Psoas muscle (tissue), 8 donors: ENCODE results near the gene TOP3A. TPM values are rescaled to one million over a fixed set of nuclear protein-coding genes. Genes with fewer than 3 reads are reported as not detected.

Experiments
- ATAC-seq, 4 donors: fragments of 200-7000 bp; cut with Tn5 transposase; one replicate each; pipeline ENCODE4 v1.9.1; 2020; ENCODE audit warnings: moderate library complexity in 3 of 4, mild to moderate bottlenecking in 2 of 4
- DNase-seq, 2 donors: peaks; one replicate each; pipeline ENCODE4 v3.0.0-alpha.2; 2020
- H3K27ac ChIP-seq: fragments of 200-600 bp; one replicate; pipeline ENCODE4 v1.8.0; 2022
- H3K27me3 ChIP-seq, 3 donors: fragments of 200-600 bp in 1 of 3; one replicate each; pipeline versions ENCODE4 v1.6.1 to v1.8.0; 2013 to 2022; ENCODE audit warnings: low read length in 2 of 3, mild to moderate bottlenecking in 2 of 3, moderate library complexity in 1 of 3; ENCODE audit not compliant: insufficient read depth in 3 of 3
- H3K36me3 ChIP-seq, 2 donors: fragments of 200-600 bp in 1 of 2; one replicate each; pipeline versions ENCODE4 v1.6.1 to v1.8.0; 2013 to 2022; ENCODE audit warnings: low read depth in 1 of 2, mild to moderate bottlenecking in 1 of 2, moderate library complexity in 1 of 2; ENCODE audit not compliant: insufficient read depth in 1 of 2
- H3K4me1 ChIP-seq: fragments of 200-600 bp; one replicate; pipeline ENCODE4 v1.8.0; 2022
- H3K4me3 ChIP-seq: fragments of 200-600 bp; one replicate; pipeline ENCODE4 v1.8.0; 2022; ENCODE audit warnings: mild to moderate bottlenecking
- H3K9me3 ChIP-seq: fragments of 200-600 bp; one replicate; pipeline ENCODE4 v1.8.0; 2022
- WGBS, 3 donors: extraction: QIAGEN DNeasy Blood & Tissue Kit; methylation state at CpG; one replicate each; pipeline versions ENCODE4 v1.1.6 to v1.1.7; 2013; 5-methylcytosine and 5-hydroxymethylcytosine counted together
- intact Hi-C, 2 donors: fragments of 100-400 bp; cut with DNase I; formaldehyde crosslinking; loops; one replicate each; pipeline versions ENCODE4 v1.11.0 to v1.14.2; 2022
- polyA plus RNA-seq, 3 donors: library from polyadenylated mRNA; stranded (reverse); fragments of 200-250 nt; gene quantifications; one replicate each; pipeline ENCODE4 v1.2.3, GENCODE V29; 2013
- total RNA-seq, 4 donors: library from RNA; stranded (reverse); fragmentation: NEBNext Ultra II Directional in 2 of 4; extraction: Animal tissue kit (Norgen Biotek cat#: 25700) in 2 of 4; gene quantifications; one replicate each; pipeline versions ENCODE4 v1.2.1 to v1.2.4, GENCODE V29; 2021 to 2023
- TF ChIP-seq, protein P1 (sequence below): fragments of 200-600 bp; IDR thresholded peaks from one replicate; pipeline ENCODE4 v1.8.0; 2022; ENCODE audit warnings: antibody characterized with exemption
- donor health status: healthy with polysubstance abuse.
- donor health status: DM: no; HTN: no; CAD: no; lungs with moderate emphysema.
- donor health status: Bipolar disorder and iron deficiency.
- donor health status: healthy.
- donor health status: DM: yes; HTN: yes; CAD: no.
- donor health status: DM: no; HTN: no; CAD: no.
- donor health status: DM: no; HTN: no; CAD: no.
- donor health status: DM: yes; HTN: yes; CAD: no.

The TOP3A gene
- total and polyA plus RNA-seq, 7 donors = 8.8 to 24.3 (median 13.6) TPM

DNA sequence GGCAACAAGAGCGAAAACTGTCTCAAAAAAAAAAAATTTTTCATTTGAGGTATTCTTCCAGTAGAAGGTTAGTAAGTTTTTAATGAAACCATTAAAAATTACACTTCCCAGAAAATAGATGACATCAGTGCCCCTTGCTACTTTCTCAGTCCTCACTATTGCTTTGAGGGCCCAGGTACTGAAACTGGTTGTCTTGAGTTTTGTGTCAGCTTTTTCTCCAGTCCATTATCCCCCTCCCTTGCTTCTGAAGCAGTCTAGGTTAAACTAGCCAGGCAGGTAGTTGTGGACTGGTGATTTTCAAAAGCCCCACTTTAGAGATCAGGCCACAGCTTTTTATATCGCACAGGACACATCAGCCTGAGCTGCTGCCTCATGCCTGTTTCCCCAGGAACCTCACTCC, 11.2 kb upstream of the TOP3A start:
- Histone ChIP-seq H3K27me3 (no peaks in the 10 kb centered on the region), H3K4me3 (no peak overlapping the region), H3K4me1 (no peaks in the 10 kb centered on the region), H3K36me3 (peaks cover 4 to 93% of the 10 kb centered on the region in 2 donors), H3K9me3 (no peaks in the 10 kb centered on the region), H3K27ac (no peak overlapping the region)
- no peak for ATAC-seq
- TF ChIP-seq, protein P1, sequence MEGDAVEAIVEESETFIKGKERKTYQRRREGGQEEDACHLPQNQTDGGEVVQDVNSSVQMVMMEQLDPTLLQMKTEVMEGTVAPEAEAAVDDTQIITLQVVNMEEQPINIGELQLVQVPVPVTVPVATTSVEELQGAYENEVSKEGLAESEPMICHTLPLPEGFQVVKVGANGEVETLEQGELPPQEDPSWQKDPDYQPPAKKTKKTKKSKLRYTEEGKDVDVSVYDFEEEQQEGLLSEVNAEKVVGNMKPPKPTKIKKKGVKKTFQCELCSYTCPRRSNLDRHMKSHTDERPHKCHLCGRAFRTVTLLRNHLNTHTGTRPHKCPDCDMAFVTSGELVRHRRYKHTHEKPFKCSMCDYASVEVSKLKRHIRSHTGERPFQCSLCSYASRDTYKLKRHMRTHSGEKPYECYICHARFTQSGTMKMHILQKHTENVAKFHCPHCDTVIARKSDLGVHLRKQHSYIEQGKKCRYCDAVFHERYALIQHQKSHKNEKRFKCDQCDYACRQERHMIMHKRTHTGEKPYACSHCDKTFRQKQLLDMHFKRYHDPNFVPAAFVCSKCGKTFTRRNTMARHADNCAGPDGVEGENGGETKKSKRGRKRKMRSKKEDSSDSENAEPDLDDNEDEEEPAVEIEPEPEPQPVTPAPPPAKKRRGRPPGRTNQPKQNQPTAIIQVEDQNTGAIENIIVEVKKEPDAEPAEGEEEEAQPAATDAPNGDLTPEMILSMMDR = no peak
- no peak for DNase-seq
- intact Hi-C loops = no loop called here
- 94 to 98% (median 96%) methylated on average over 2 of the region's 2 CpGs for WGBS, 3 donors

DNA sequence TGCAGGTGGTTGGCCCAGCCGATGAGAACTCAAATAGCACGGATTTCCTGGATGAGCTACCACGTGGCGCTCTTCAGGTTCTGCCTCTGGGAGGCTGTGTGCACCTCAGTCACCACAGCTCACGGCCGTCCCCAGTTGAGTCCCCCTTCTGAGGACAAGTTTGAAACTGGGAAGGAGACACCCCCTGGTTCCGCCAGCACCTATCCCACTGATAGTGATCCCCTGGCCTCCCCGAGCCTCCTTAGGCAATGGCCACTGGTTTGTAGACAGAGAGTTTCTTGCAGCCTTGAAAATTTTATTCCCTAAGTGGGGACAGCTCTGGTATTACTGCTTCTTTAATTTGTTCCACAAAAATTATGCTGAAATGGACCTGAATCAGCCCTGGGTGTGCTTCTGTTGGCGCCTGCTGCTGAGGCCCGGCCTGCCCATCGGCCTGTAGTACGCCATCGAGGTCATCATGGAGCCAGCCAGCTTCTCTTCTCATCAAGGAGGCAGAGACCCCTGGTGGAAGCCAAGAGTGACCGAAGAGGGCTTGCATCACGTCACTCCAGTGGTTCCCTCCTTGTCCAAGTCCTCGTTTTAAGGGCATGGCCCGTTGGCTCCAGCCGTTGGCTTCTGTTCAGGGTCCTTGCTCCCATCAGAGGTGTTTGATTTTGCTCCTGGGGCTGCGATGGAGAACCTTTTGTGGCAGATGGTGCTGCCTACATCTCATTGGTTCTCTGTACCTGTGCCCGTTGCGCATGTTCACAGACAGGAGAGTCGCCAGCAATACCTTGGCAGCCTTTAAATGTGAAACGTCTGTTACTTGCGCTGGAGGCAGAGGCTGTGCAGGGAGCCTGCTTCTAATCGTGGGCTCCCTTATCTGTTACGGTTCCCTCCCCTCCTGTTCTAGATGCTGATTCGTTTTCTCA, 9.6 kb upstream of the TOP3A start:
- intact Hi-C loops = no loop called here

DNA sequence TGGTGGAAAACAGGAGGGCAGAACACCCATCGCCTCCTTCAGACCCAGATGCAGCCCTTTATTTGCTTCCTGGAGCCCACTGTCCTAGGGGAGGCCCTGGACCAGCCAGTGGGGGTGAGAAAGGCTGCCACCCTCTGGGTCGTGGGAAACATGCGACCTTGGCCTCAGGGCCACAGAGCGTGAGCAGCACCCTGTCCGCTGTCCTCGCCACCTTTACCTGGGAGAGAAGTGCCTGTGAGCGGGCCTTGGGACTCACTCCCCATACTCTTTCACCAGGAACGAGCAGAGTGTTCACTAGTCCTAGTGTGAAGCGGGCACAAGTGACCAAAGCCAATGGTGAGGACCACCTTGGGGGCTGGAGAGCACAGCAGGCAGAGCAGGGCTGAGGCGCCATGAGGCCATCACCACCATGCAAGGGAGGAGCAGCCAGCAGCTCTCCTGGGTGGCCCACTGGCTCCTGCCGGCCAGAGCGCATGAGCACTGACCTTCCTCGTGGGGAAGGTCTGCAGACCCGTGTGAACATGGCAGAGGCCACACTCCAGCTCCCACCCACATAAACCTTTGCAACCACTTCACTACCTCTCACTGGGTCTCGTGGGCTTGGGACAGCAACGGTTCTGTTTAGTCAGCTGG, 8.8 kb upstream of the TOP3A start:
- H3K9me3 ChIP-seq = no peaks in the 10 kb centered on the region
- no peak for DNase-seq
- peaks cover 4 to 90% of the 10 kb centered on the region in 2 donors for H3K36me3 ChIP-seq
- TF ChIP-seq, protein P1 = no peak
- H3K27me3 ChIP-seq = no peaks in the 10 kb centered on the region
- WGBS, 3 donors = 85 to 90% (median 87%) methylated on average over 15 to 16 of the region's 16 CpGs
- no peak overlapping the region for H3K4me3 ChIP-seq
- H3K27ac ChIP-seq = no peak overlapping the region
- ATAC-seq = no peak
- intact Hi-C loops = no loop called here
- H3K4me1 ChIP-seq = peaks cover 18% of the 10 kb centered on the region

More for the DNA sequence above, 9.6 kb upstream of the TOP3A start:
- peak in 2 of 4 donors; percentile 25 to 38 for ATAC-seq
- H3K27me3 ChIP-seq = no peaks in the 10 kb centered on the region
- peak overlapping the region; percentile 2 for H3K27ac ChIP-seq
- WGBS, 3 donors = 77 to 87% (median 77%) methylated on average over 27 of the region's 27 CpGs
- peaks cover 10% of the 10 kb centered on the region for H3K4me1 ChIP-seq
- TF ChIP-seq, protein P1 = no peak
- no peak for DNase-seq
- peaks cover 4 to 90% of the 10 kb centered on the region in 2 donors for H3K36me3 ChIP-seq
- H3K9me3 ChIP-seq = no peaks in the 10 kb centered on the region
- H3K4me3 ChIP-seq = no peak overlapping the region

DNA sequence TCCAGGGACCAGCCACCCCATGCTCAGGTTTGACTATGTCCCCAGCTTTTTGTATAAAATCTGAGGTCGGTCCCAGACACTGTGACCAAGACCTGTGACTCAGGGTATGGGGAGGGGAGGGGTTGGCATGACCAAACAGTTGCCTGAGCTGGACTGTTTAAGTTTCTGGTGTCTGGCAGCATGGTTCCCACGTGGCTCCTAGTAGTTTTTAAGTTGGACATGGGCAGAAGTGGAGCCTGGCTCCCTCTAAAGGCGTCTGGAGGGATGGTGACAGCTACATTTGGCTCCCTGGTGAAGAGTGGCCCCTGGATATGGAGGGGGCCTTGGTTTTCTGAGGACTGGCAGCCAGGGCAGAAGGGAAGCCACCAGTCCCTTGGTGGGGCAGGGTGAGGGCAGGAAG, 8.2 kb upstream of the TOP3A start:
- intact Hi-C loops = no loop called here
- H3K27me3 ChIP-seq = no peaks in the 10 kb centered on the region
- peaks cover 24% of the 10 kb centered on the region for H3K4me1 ChIP-seq
- H3K9me3 ChIP-seq = no peaks in the 10 kb centered on the region
- DNase-seq (no peak), ATAC-seq (peak in 2 of 4 donors; percentile 19 to 32)
- 56 to 63% (median 58%) methylated on average over 3 of the region's 3 CpGs for WGBS, 3 donors
- H3K27ac ChIP-seq = no peak overlapping the region
- H3K36me3 ChIP-seq = peaks cover 4 to 90% of the 10 kb centered on the region in 2 donors
- no peak overlapping the region for H3K4me3 ChIP-seq
- TF ChIP-seq, protein P1 = no peak
